Type B pancreatic cell (in vitro differentiated cells): Measurements from ENCODE around the gene PIERCE2. TPM values are rescaled to one million over a fixed set of nuclear protein-coding genes. Genes with fewer than 3 reads are reported as not detected.
"Not testable (repeated sequence)": the region's sequence is repeated elsewhere in the genome, so short reads cannot be mapped to it uniquely, and the experiment has no call there.

Source experiments
- DNase-seq: peaks from one replicate; pipeline ENCODE4 v3.0.0; 2021; ENCODE audit warnings: mixed read lengths; ENCODE audit not compliant: unreplicated experiment; ENCODE audit errors: extremely low spot score
- H3K27ac Mint-ChIP-seq: 2 replicates; pipeline ENCODE4 v1.8.0; 2021; ENCODE audit warnings: mild to moderate bottlenecking, mixed read lengths
- H3K27me3 Mint-ChIP-seq: 2 replicates; pipeline ENCODE4 v1.8.0; 2021; ENCODE audit warnings: mixed read lengths
- H3K36me3 Mint-ChIP-seq: 2 replicates; pipeline ENCODE4 v1.8.0; 2021; ENCODE audit warnings: mixed read lengths
- H3K4me1 Mint-ChIP-seq: one replicate; pipeline ENCODE4 v1.8.0; 2021; ENCODE audit warnings: mixed read lengths; ENCODE audit not compliant: unreplicated experiment
- H3K4me3 Mint-ChIP-seq: 2 replicates; pipeline ENCODE4 v1.8.0; 2021; ENCODE audit warnings: mild to moderate bottlenecking, mixed read lengths
- H3K9me3 Mint-ChIP-seq: 2 replicates; pipeline ENCODE4 v1.8.0; 2021; ENCODE audit warnings: mixed read lengths
- CTCF ChIP-seq: fragments of 200-600 bp; sonication (generic); conservative IDR thresholded peaks from 2 replicates; pipeline ENCODE4 v1.5.0; 2021; ENCODE audit warnings: antibody characterized with exemption, mild to moderate bottlenecking
- total RNA-seq: library from RNA; stranded (reverse); gene quantifications from 2 replicates; pipeline ENCODE4 v1.2.1, GENCODE V29; 2021; ENCODE audit warnings: low replicate concordance

PIERCE2 gene
- total RNA-seq, 1 donor from 2014 or later, result 2.1 TPM

GRCh38 chr15:55407498-55408011 lies 740 bp upstream of the PIERCE2 start:
- DNase-seq, result no peak
- H3K4me1 Mint-ChIP-seq, result peaks cover 20% of the 10 kb centered on the region
- H3K27ac Mint-ChIP-seq, result peak overlapping the region; percentile 90
- no peaks in the 10 kb centered on the region for H3K9me3 Mint-ChIP-seq
- H3K36me3 Mint-ChIP-seq, result no peaks in the 10 kb centered on the region
- no peak for TF ChIP-seq CTCF
- peak overlapping the region; percentile 96 for H3K4me3 Mint-ChIP-seq
- H3K27me3 Mint-ChIP-seq, result no peaks in the 10 kb centered on the region

- Mint-ChIP-seq H3K4me3 (peak overlapping the region; percentile 96), H3K27ac (peak overlapping the region; percentile 90)
- not testable (repeated sequence) for H3K4me1 Mint-ChIP-seq, H3K36me3 Mint-ChIP-seq, H3K9me3 Mint-ChIP-seq, DNase-seq, H3K27me3 Mint-ChIP-seq
Measured at GRCh38 chr15:55408976-55409375, 681 bp downstream of the PIERCE2 start.

- H3K27ac Mint-ChIP-seq, H3K36me3 Mint-ChIP-seq, DNase-seq, H3K4me1 Mint-ChIP-seq, H3K4me3 Mint-ChIP-seq, H3K27me3 Mint-ChIP-seq, H3K9me3 Mint-ChIP-seq: not testable (repeated sequence)
Measured at GRCh38 chr15:55417678-55418077, 9.4 kb downstream of the PIERCE2 start.

- no peak for TF ChIP-seq CTCF
- DNase-seq, result no peak
- no peaks in the 10 kb centered on the region for H3K9me3 Mint-ChIP-seq
- H3K27me3 Mint-ChIP-seq, result no peaks in the 10 kb centered on the region
- no peak overlapping the region for H3K4me3 Mint-ChIP-seq
- no peaks in the 10 kb centered on the region for H3K4me1 Mint-ChIP-seq
- H3K36me3 Mint-ChIP-seq, result peaks cover 4% of the 10 kb centered on the region
- H3K27ac Mint-ChIP-seq, result no peak overlapping the region
Measured at GRCh38 chr15:55420171-55420866, 12.0 kb downstream of the PIERCE2 start.

- Mint-ChIP-seq H3K4me3 (no peak overlapping the region), H3K4me1 (no peaks in the 10 kb centered on the region), H3K27ac (no peak overlapping the region), H3K9me3 (no peaks in the 10 kb centered on the region), H3K36me3 (peaks cover 4% of the 10 kb centered on the region), H3K27me3 (no peaks in the 10 kb centered on the region)
- DNase-seq, result no peak
- TF ChIP-seq CTCF, result no peak
Measured at GRCh38 chr15:55422089-55422488, 13.8 kb downstream of the PIERCE2 start.

GRCh38 chr15:55434989-55435825 lies 26.9 kb downstream of the PIERCE2 start:
- no peak overlapping the region for H3K4me3 Mint-ChIP-seq
- H3K36me3 Mint-ChIP-seq, result no peaks in the 10 kb centered on the region
- no peak for DNase-seq
- H3K27ac Mint-ChIP-seq, result no peak overlapping the region
- no peaks in the 10 kb centered on the region for H3K9me3 Mint-ChIP-seq
- no peaks in the 10 kb centered on the region for H3K27me3 Mint-ChIP-seq
- TF ChIP-seq CTCF, result peak; percentile 75
- H3K4me1 Mint-ChIP-seq, result no peaks in the 10 kb centered on the region

- not testable (repeated sequence) for H3K27ac Mint-ChIP-seq, H3K4me1 Mint-ChIP-seq, H3K36me3 Mint-ChIP-seq, H3K27me3 Mint-ChIP-seq, H3K4me3 Mint-ChIP-seq, H3K9me3 Mint-ChIP-seq, DNase-seq
Measured at GRCh38 chr15:55443141-55443540, 34.8 kb downstream of the PIERCE2 start.

- H3K4me3 Mint-ChIP-seq, H3K4me1 Mint-ChIP-seq, DNase-seq, H3K9me3 Mint-ChIP-seq, H3K27me3 Mint-ChIP-seq, H3K27ac Mint-ChIP-seq: not testable (repeated sequence)
- peaks cover 13% of the 10 kb centered on the region for H3K36me3 Mint-ChIP-seq
Measured at GRCh38 chr15:55445936-55446335, 37.6 kb downstream of the PIERCE2 start.

GRCh38 chr15:55446379-55447029 lies 38.2 kb downstream of the PIERCE2 start:
- not testable (repeated sequence) for H3K4me1 Mint-ChIP-seq, H3K27ac Mint-ChIP-seq, H3K4me3 Mint-ChIP-seq, DNase-seq, H3K9me3 Mint-ChIP-seq, H3K27me3 Mint-ChIP-seq
- peaks cover 13% of the 10 kb centered on the region for H3K36me3 Mint-ChIP-seq
